HUES48 (cell line): ENCODE results near the gene CCDC141.

Experiments used
- H3K27ac ChIP-seq: one replicate; pipeline ENCODE4 v1.7.0; 2013; ENCODE audit warnings: low read depth, low read length, inconsistent platforms
- H3K27me3 ChIP-seq: 2 replicates; pipeline ENCODE4 v1.6.1; 2013; ENCODE audit warnings: mild to moderate bottlenecking, low read length; ENCODE audit not compliant: control insufficient read depth, insufficient read depth
- H3K36me3 ChIP-seq: 2 replicates; pipeline ENCODE4 v1.6.1; 2013; ENCODE audit warnings: low read length; ENCODE audit not compliant: control insufficient read depth, insufficient read depth
- H3K4me1 ChIP-seq: 2 replicates; pipeline ENCODE4 v1.6.1; 2013; ENCODE audit warnings: mild to moderate bottlenecking, low read length; ENCODE audit not compliant: control insufficient read depth, insufficient read depth
- H3K4me3 ChIP-seq: 2 replicates; pipeline ENCODE4 v1.5.1; 2013; ENCODE audit warnings: mild to moderate bottlenecking, low read depth, low read length
- H3K9ac ChIP-seq: 2 replicates; pipeline ENCODE4 v1.6.1; 2013; ENCODE audit warnings: mild to moderate bottlenecking, low read depth, low read length, moderate library complexity
- H3K9me3 ChIP-seq: 2 replicates; pipeline ENCODE4 v1.6.1; 2013; ENCODE audit warnings: low read length; ENCODE audit not compliant: control insufficient read depth, insufficient read depth

Gene CCDC141

GRCh38 chr2:178865146-178865936 is 184.6 kb downstream of the CCDC141 start:
- Histone ChIP-seq H3K36me3 (no peaks in the 10 kb centered on the region), H3K4me3 (no peak overlapping the region), H3K27me3 (no peaks in the 10 kb centered on the region), H3K9me3 (no peaks in the 10 kb centered on the region), H3K27ac (no peak overlapping the region), H3K9ac (no peak overlapping the region), H3K4me1 (peaks cover 28% of the 10 kb centered on the region)

- peaks cover 28% of the 10 kb centered on the region for H3K4me1 ChIP-seq
- no peaks in the 10 kb centered on the region for H3K36me3 ChIP-seq
- no peaks in the 10 kb centered on the region for H3K27me3 ChIP-seq
- no peak overlapping the region for H3K4me3 ChIP-seq
- H3K9me3 ChIP-seq, result no peaks in the 10 kb centered on the region
- no peak overlapping the region for H3K9ac ChIP-seq
- peak overlapping the region; percentile 61 for H3K27ac ChIP-seq
Measured at GRCh38 chr2:178863856-178864620, 185.9 kb downstream of the CCDC141 start.

GRCh38 chr2:178863130-178863855 is 186.6 kb downstream of the CCDC141 start:
- H3K27me3 ChIP-seq, result no peaks in the 10 kb centered on the region
- H3K4me3 ChIP-seq, result no peak overlapping the region
- H3K36me3 ChIP-seq, result no peaks in the 10 kb centered on the region
- H3K9me3 ChIP-seq, result no peaks in the 10 kb centered on the region
- H3K4me1 ChIP-seq, result peaks cover 27% of the 10 kb centered on the region
- peak overlapping the region; percentile 61 for H3K27ac ChIP-seq
- H3K9ac ChIP-seq, result no peak overlapping the region

DNA sequence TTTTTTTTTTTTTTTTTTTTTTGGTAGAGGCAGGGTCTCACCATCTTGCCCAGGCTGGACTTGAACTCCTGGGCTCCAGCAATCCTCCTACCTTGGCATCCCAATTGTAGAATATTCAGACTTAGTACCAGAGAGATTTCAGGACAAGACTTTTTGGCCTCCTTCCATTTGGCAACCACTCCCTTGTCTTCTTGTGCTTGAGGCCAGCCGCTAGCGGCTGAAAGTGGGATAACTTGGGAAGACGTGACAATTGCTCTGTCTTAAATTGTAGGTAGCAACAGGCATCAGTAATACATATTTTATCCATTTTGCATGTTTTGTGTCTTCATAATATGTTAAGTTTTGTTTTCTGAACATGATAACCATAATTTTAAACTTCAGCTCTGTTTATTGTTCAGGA is 189.4 kb downstream of the CCDC141 start:
- Histone ChIP-seq H3K36me3 (no peaks in the 10 kb centered on the region), H3K27ac (no peak overlapping the region), H3K27me3 (no peaks in the 10 kb centered on the region), H3K9me3 (no peaks in the 10 kb centered on the region), H3K9ac (no peak overlapping the region), H3K4me1 (peaks cover 18% of the 10 kb centered on the region), H3K4me3 (no peak overlapping the region)

DNA sequence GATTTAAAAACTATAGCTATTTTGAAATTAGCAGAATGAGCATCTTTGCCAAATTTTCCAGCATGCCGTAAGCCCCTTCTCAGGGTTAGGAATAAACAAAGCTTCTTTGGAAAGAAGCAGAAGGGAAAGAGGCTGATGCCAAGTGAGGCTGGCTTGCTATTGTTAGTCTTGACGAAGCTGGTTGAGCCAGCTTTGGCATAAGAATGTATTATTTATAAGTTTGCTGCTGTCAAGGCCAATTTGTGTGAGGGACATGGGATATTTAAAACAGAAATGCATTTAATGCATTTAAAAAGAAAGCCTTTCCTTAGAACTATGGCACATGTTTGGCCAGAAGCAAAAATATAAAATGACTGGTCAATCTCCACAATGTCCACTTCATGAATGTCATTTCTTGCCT is 190.2 kb downstream of the CCDC141 start:
- Histone ChIP-seq H3K4me1 (peaks cover 18% of the 10 kb centered on the region), H3K4me3 (no peak overlapping the region), H3K36me3 (no peaks in the 10 kb centered on the region), H3K9ac (no peak overlapping the region), H3K27me3 (no peaks in the 10 kb centered on the region), H3K27ac (no peak overlapping the region), H3K9me3 (no peaks in the 10 kb centered on the region)

GRCh38 chr2:178858896-178859625 is 190.9 kb downstream of the CCDC141 start:
- no peak overlapping the region for H3K27ac ChIP-seq
- peaks cover 13% of the 10 kb centered on the region for H3K4me1 ChIP-seq
- H3K27me3 ChIP-seq, result no peaks in the 10 kb centered on the region

GRCh38 chr2:178855151-178855550 is 194.8 kb downstream of the CCDC141 start:
- Histone ChIP-seq H3K9me3 (no peaks in the 10 kb centered on the region), H3K4me3 (no peak overlapping the region), H3K4me1 (no peaks in the 10 kb centered on the region), H3K27me3 (no peaks in the 10 kb centered on the region), H3K27ac (no peak overlapping the region), H3K36me3 (no peaks in the 10 kb centered on the region), H3K9ac (no peak overlapping the region)

More at GRCh38 chr2:178858896-178859625, 190.9 kb downstream of the CCDC141 start:
- Histone ChIP-seq H3K4me3 (no peak overlapping the region), H3K9me3 (no peaks in the 10 kb centered on the region), H3K9ac (no peak overlapping the region), H3K36me3 (no peaks in the 10 kb centered on the region)

DNA sequence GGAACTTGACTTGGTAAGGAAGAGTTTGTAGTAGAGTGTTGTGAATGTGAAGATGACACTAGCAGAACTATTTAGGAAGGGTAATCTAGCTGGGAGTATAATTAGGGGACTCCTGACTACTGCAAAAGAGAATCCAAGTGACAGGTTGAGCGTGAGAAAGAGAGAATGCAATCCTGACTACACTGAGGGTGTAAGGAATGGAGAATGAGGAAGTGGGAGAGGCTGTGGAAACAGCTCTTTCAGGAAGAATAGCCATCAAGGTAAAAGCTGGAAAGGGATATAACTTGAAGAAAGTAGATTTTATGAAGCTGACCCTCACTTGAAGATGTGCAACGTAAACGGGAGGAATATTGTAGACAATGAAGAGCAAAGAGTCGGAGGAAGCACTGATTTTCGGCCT is 201.6 kb downstream of the CCDC141 start:
- H3K9ac ChIP-seq, result no peak overlapping the region

DNA sequence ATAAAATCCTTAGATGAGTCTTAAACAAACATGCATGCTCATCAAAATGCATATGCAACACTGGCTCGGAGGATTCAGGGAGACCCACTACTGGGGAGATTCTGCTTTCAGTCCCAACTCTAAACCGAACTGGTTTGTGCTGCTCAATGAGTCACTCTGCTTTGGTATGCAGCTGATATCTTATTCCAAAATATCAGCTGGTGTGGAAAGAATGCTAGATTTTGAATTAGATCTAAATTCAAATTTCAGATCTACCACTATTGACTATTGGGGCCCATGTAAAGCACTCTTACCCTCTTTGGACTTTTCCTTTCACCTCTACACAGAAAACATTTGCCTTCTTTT is 203.5 kb downstream of the CCDC141 start:
- Histone ChIP-seq H3K4me1 (peaks cover 34% of the 10 kb centered on the region), H3K9me3 (no peaks in the 10 kb centered on the region), H3K36me3 (no peaks in the 10 kb centered on the region), H3K27me3 (no peaks in the 10 kb centered on the region), H3K27ac (peak overlapping the region; percentile 60), H3K4me3 (peak overlapping the region; percentile 10; the same call in 1 of the 2 replicates), H3K9ac (0 out of 2 replicates have a peak overlapping the region, but pooled peaks have one; percentile 10)

More for the DNA sequence above, 201.6 kb downstream of the CCDC141 start:
- H3K4me1 ChIP-seq, result peaks cover 34% of the 10 kb centered on the region
- H3K27me3 ChIP-seq, result no peaks in the 10 kb centered on the region
- H3K9me3 ChIP-seq, result no peaks in the 10 kb centered on the region
- no peak overlapping the region for H3K4me3 ChIP-seq
- no peak overlapping the region for H3K27ac ChIP-seq
- H3K36me3 ChIP-seq, result no peaks in the 10 kb centered on the region
